ENCODE measurements around the gene NAP1L5.

GRCh38 chr4:88661739-88662138 lies 35.9 kb downstream of the NAP1L5 start:
- TF ChIP-seq CTCF (conservative IDR thresholded peaks at IDR 0.05; ENCODE audit: low read depth, low read length) (no peak), EZH2 (IDR thresholded peaks at IDR 0.05; ENCODE audit: low read length, unreplicated experiment) (no peak)
